Neutrophil (primary cell): ENCODE measurements around the gene ZNF789.
A peak's percentile ranks its signal among the peaks of the same experiment; 100 is the strongest.

ENCODE experiments used
- H3K27ac ChIP-seq: fragments of 200-600 bp; sonication (generic); 2 replicates; pipeline ENCODE4 v1.5.1; 2016; ENCODE audit warnings: mild to moderate bottlenecking, moderate library complexity
- H3K27me3 ChIP-seq: fragments of 200-600 bp; sonication (generic); 2 replicates; pipeline ENCODE4 v1.6.0; 2016; ENCODE audit warnings: mild to moderate bottlenecking
- H3K36me3 ChIP-seq: fragments of 200-600 bp; sonication (generic); 2 replicates; pipeline ENCODE4 v1.5.1; 2017
- H3K4me1 ChIP-seq, 2 experiments: fragments of 200-600 bp in 1 of 2; sonication (generic) in 1 of 2; 1 replicate in 1 of 2; 2 replicates in 1 of 2; pipeline versions ENCODE4 v1.5.1 to v1.6.1; 2013 to 2016; ENCODE audit warnings: low read depth in 1 of 2, low read length in 1 of 2, mild to moderate bottlenecking in 1 of 2, moderate library complexity in 1 of 2; ENCODE audit not compliant: control insufficient read depth in 1 of 2, insufficient read depth in 1 of 2
- H3K4me3 ChIP-seq, 2 experiments: fragments of 200-600 bp in 1 of 2; sonication (generic) in 1 of 2; 1 replicate in 1 of 2; 2 replicates in 1 of 2; pipeline ENCODE4 v1.5.1; 2013 to 2016; ENCODE audit warnings: low read depth in 1 of 2, low read length in 1 of 2, mild to moderate bottlenecking in 1 of 2, moderate library complexity in 1 of 2
- H3K9me3 ChIP-seq: fragments of 200-600 bp; sonication (generic); 2 replicates; pipeline ENCODE4 v1.5.1; 2016
- TF ChIP-seq, protein P1 (sequence below): fragments of 200-600 bp; sonication (generic); IDR thresholded peaks from 2 replicates; pipeline ENCODE4 v1.5.1; 2016; ENCODE audit warnings: antibody characterized with exemption

ZNF789 gene

GRCh38 chr7:99460651-99461050, 12.0 kb upstream of the ZNF789 start:
- no peak overlapping the region for H3K27ac ChIP-seq
- H3K36me3 ChIP-seq = peaks cover 57% of the 10 kb centered on the region

DNA sequence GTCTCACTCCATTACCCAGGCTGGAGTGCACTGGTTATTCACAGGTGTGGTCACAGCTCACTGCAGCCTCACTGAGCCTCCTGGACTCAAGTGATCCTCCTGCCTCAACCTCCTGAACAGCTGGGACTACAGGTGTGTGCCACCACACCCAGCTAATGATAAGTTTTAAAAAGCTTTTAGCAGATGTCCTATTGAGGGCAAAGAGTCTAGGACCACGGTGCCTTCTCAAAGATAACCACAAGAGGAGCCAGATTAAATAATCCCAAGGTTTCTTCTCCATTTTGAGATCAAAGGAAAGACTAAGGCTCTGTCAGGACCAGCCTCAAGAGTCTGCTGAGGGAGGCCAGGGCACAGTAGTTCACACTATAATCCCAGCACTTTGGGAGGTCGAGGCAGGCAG, 11.5 kb upstream of the ZNF789 start:
- H3K4me3 ChIP-seq = no peak overlapping the region
- TF ChIP-seq, protein P1, sequence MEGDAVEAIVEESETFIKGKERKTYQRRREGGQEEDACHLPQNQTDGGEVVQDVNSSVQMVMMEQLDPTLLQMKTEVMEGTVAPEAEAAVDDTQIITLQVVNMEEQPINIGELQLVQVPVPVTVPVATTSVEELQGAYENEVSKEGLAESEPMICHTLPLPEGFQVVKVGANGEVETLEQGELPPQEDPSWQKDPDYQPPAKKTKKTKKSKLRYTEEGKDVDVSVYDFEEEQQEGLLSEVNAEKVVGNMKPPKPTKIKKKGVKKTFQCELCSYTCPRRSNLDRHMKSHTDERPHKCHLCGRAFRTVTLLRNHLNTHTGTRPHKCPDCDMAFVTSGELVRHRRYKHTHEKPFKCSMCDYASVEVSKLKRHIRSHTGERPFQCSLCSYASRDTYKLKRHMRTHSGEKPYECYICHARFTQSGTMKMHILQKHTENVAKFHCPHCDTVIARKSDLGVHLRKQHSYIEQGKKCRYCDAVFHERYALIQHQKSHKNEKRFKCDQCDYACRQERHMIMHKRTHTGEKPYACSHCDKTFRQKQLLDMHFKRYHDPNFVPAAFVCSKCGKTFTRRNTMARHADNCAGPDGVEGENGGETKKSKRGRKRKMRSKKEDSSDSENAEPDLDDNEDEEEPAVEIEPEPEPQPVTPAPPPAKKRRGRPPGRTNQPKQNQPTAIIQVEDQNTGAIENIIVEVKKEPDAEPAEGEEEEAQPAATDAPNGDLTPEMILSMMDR = no peak
- peaks cover 52% of the 10 kb centered on the region for H3K36me3 ChIP-seq
- H3K27ac ChIP-seq = no peak overlapping the region
- H3K9me3 ChIP-seq = no peaks in the 10 kb centered on the region
- no peaks in the 10 kb centered on the region for H3K27me3 ChIP-seq
- H3K4me1 ChIP-seq = peaks cover 11 to 13% of the 10 kb centered on the region in 2 experiments

More at GRCh38 chr7:99460651-99461050, 12.0 kb upstream of the ZNF789 start:
- Histone ChIP-seq H3K9me3 (no peaks in the 10 kb centered on the region), H3K27me3 (no peaks in the 10 kb centered on the region), H3K4me1 (peaks cover 8 to 9% of the 10 kb centered on the region in 2 experiments), H3K4me3 (no peak overlapping the region)
- TF ChIP-seq, protein P1 = no peak

GRCh38 chr7:99465421-99465768, 7.3 kb upstream of the ZNF789 start:
- Histone ChIP-seq H3K9me3 (no peaks in the 10 kb centered on the region), H3K27ac (peak overlapping the region; percentile 85), H3K4me1 (peaks cover 11 to 18% of the 10 kb centered on the region in 2 experiments), H3K4me3 (peak overlapping the region; percentile 71 to 79), H3K36me3 (peaks cover 12% of the 10 kb centered on the region), H3K27me3 (peaks cover 22% of the 10 kb centered on the region)
- TF ChIP-seq, protein P1 = no peak

- Histone ChIP-seq H3K4me3 (no peak overlapping the region), H3K27me3 (peaks cover 34% of the 10 kb centered on the region), H3K27ac (no peak overlapping the region), H3K4me1 (peaks cover 19 to 24% of the 10 kb centered on the region in 2 experiments), H3K9me3 (no peaks in the 10 kb centered on the region), H3K36me3 (peaks cover 4% of the 10 kb centered on the region)
- TF ChIP-seq, protein P1 = no peak
These were observed 4.3 kb upstream of the ZNF789 start for GRCh38 chr7:99468336-99468918.

- Histone ChIP-seq H3K27me3 (peaks cover 34% of the 10 kb centered on the region), H3K4me1 (peaks cover 23 to 29% of the 10 kb centered on the region in 2 experiments), H3K9me3 (no peaks in the 10 kb centered on the region), H3K4me3 (no peak overlapping the region), H3K36me3 (no peaks in the 10 kb centered on the region), H3K27ac (no peak overlapping the region)
- TF ChIP-seq, protein P1 = no peak
These were observed 3.2 kb upstream of the ZNF789 start for GRCh38 chr7:99469381-99470065.
